ENCODE results near the gene USP49. TPM values are rescaled to one million over a fixed set of nuclear protein-coding genes. Genes with fewer than 3 reads are reported as not detected.

USP49 gene
- total and polyA plus RNA-seq, 4 donors = 1.8 to 8.6 (median 3.6) TPM

DNA sequence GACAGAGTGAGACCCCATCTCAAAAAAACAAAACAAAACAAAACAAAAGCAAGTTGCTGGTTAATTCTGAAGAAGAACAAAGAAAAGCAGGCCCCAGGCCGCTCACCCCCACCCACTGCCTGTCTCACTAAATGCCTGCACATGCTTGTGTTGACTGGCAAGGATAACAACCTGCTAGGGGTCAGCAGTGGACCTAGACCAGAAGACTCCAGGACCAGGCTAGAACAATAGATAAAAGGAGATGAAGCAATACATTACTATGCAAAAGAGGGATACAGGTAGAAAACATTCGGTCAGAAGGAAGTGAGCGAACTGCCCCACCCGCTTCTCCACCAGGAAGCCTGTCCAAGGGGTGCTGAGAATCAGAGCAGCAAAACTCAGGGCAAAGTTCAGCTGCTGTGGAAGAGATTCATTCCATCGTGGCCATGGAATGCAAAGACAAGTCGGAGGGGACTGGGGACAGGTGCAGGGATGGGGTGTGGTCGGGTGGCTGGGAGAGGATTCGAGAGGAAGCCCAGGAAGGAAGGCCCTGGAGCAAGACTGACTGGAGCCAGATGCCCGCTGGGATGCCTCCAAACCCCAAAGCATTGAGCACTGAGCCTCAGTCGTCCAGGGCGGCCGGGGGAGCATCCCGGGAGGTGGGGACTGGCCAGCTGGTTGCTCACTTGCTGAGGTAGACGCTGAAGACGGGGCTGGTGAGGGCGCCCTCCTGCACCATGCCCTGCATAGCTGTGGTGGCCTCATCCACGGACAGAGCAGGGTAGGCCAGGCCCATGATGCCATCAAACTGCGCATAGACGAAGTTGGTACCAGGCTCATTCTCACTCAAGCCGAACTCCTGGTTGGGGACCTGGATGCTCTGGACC is 153.3 kb downstream of the USP49 start:
- TF ChIP-seq, protein P1, sequence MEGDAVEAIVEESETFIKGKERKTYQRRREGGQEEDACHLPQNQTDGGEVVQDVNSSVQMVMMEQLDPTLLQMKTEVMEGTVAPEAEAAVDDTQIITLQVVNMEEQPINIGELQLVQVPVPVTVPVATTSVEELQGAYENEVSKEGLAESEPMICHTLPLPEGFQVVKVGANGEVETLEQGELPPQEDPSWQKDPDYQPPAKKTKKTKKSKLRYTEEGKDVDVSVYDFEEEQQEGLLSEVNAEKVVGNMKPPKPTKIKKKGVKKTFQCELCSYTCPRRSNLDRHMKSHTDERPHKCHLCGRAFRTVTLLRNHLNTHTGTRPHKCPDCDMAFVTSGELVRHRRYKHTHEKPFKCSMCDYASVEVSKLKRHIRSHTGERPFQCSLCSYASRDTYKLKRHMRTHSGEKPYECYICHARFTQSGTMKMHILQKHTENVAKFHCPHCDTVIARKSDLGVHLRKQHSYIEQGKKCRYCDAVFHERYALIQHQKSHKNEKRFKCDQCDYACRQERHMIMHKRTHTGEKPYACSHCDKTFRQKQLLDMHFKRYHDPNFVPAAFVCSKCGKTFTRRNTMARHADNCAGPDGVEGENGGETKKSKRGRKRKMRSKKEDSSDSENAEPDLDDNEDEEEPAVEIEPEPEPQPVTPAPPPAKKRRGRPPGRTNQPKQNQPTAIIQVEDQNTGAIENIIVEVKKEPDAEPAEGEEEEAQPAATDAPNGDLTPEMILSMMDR (IDR thresholded peaks at IDR 0.05; ENCODE audit: control extremely low read depth, extremely low read depth) = no peak
- no peak for ATAC-seq (ENCODE audit: insufficient read depth, low FRiP score)
- H3K9me3 ChIP-seq (ENCODE audit: control insufficient read depth in 4 of 4, insufficient read depth in 3 of 4, low read length in 3 of 4) = no peaks in the 10 kb centered on the region
- H3K9ac ChIP-seq (ENCODE audit: insufficient read depth in 1 of 2, low read length in 2 of 2) = no peak overlapping the region
- no peaks in the 10 kb centered on the region for H3K36me3 ChIP-seq (ENCODE audit: control insufficient read depth in 4 of 4, insufficient read depth in 4 of 4, low read length in 4 of 4)
- H3K4me3 ChIP-seq = no peak overlapping the region
- 88 to 89% methylated on average over 20 of the region's 20 CpGs for WGBS, 2 donors
- no peak for DNase-seq
- H3K27me3 ChIP-seq (ENCODE audit: control insufficient read depth in 3 of 3, insufficient read depth in 3 of 3, low read length in 2 of 3) = no peaks in the 10 kb centered on the region
- peaks cover 0 to 17% (median 0%) of the 10 kb centered on the region in 5 donors for H3K4me1 ChIP-seq (ENCODE audit: control insufficient read depth in 5 of 5, insufficient read depth in 5 of 5, low read length in 5 of 5)
- no peak overlapping the region for H3K27ac ChIP-seq (ENCODE audit: low read depth in 1 of 2, low read length in 1 of 2)

DNA sequence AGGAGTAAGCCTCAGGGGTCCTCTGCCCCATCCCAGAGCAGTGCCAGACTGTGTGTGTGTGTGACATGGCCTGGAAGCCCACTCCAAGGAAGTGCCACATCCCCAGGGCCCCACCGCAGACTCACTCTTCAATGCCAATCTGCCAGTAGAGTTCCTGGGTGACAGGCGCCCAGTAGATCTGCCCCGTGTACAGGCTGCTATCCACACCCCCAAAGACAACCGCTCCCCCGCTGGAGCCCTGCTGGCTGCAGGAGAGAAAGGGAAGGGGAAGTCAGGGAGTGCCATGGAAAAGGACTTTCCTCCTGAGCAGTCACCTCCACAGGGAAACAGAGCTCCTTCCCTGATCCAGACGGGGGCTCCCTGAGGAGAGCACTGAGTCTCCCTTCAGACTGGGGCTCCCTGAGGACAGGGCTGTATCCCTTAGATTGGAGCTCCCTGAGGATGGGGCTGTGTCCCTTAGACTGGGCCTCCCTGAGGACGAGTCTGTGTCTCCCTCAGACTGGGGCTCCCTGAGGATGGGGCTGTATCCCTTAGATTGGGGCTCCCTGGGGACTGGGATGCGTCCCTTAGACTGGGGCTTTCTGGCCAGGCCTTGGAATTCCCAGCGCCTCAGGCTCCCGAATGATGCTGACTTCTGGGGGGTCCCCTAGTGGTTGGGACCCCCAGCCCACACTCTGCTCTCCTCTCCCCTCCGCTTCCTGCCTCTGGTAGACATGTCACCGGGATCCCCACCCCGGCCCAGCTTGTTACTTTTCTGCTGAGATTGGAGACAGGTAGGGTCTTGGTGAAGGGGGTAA is 154.6 kb downstream of the USP49 start:
- no peaks in the 10 kb centered on the region for H3K27me3 ChIP-seq (ENCODE audit: control insufficient read depth in 3 of 3, insufficient read depth in 3 of 3, low read length in 2 of 3)
- no peaks in the 10 kb centered on the region for H3K9me3 ChIP-seq (ENCODE audit: control insufficient read depth in 4 of 4, insufficient read depth in 3 of 4, low read length in 3 of 4)
- H3K9ac ChIP-seq (ENCODE audit: insufficient read depth in 1 of 2, low read length in 2 of 2) = no peak overlapping the region
- no peak overlapping the region for H3K4me3 ChIP-seq
- no peaks in the 10 kb centered on the region for H3K36me3 ChIP-seq (ENCODE audit: control insufficient read depth in 4 of 4, insufficient read depth in 4 of 4, low read length in 4 of 4)
- TF ChIP-seq, protein P1 (IDR thresholded peaks at IDR 0.05; ENCODE audit: control extremely low read depth, extremely low read depth) = no peak
- ATAC-seq (ENCODE audit: insufficient read depth, low FRiP score) (no peak), DNase-seq (no peak)
- WGBS, 2 donors = 87% methylated on average over 13 of the region's 13 CpGs
- H3K27ac ChIP-seq (ENCODE audit: low read depth in 1 of 2, low read length in 1 of 2) = no peak overlapping the region
- peaks cover 0 to 10% (median 2%) of the 10 kb centered on the region in 5 donors for H3K4me1 ChIP-seq (ENCODE audit: control insufficient read depth in 5 of 5, insufficient read depth in 5 of 5, low read length in 5 of 5)

Small RNAs within 50 kb of the gene (small RNA-seq; reads per million reads assigned to genes)
- not detected for gene AL365205.2 (ENCODE audit: low replicate concordance)
- not detected for gene AL365205.3 (ENCODE audit: low replicate concordance)
- gene RF00019 (ENCODE audit: low replicate concordance) = not detected
- not detected for gene RF00393 (ENCODE audit: low replicate concordance)

Other genes with a start within 250 kb of the USP49 start
- 10 to 100 TPM; 13.3 to 38.4 TPM for gene TFEB, start 159.8 kb downstream of the USP49 start, total RNA-seq
- gene TFEB, start 159.8 kb downstream of the USP49 start, polyA plus RNA-seq = 10 to 100 TPM; 23.1 to 32.5 TPM
- gene PGC, start 148.0 kb downstream of the USP49 start, total RNA-seq = 100 to 1,000 TPM in 1 of 2 donors, 10 to 100 TPM in 1; 19.2 to 586 TPM
- gene PGC, start 148.0 kb downstream of the USP49 start, polyA plus RNA-seq = 1,000 to 10,000 TPM in 1 of 2 donors, 100 to 1,000 TPM in 1; 348 to 1,394 TPM
- gene FRS3, start 115.5 kb downstream of the USP49 start, total RNA-seq = 10 to 100 TPM in 1 of 2 donors, 1 to 10 TPM in 1; 7.3 to 11.2 TPM
- gene FRS3, start 115.5 kb downstream of the USP49 start, polyA plus RNA-seq = 1 to 10 TPM; 3.7 to 6.5 TPM
- 1 to 10 TPM; 6.9 TPM for gene PRICKLE4, start 114.6 kb downstream of the USP49 start, total RNA-seq
- 1 to 10 TPM; 2.9 to 4.1 TPM for gene PRICKLE4, start 114.6 kb downstream of the USP49 start, polyA plus RNA-seq
- 100 to 1,000 TPM in 1 of 2 donors, 10 to 100 TPM in 1; 43.5 to 172 TPM for gene TOMM6, start 107.7 kb downstream of the USP49 start, total RNA-seq
- gene TOMM6, start 107.7 kb downstream of the USP49 start, polyA plus RNA-seq = 100 to 1,000 TPM; 236 to 313 TPM
- 10 to 100 TPM; 20.2 to 20.4 TPM for gene MED20, start 25.8 kb upstream of the USP49 start, total RNA-seq
- gene MED20, start 25.8 kb upstream of the USP49 start, polyA plus RNA-seq = 10 to 100 TPM in 1 of 2 donors, 1 to 10 TPM in 1; 7.0 to 10.1 TPM
- gene BYSL, start 26.1 kb upstream of the USP49 start, total RNA-seq = 10 to 100 TPM in 1 of 2 donors, 1 to 10 TPM in 1; 9.9 to 19.7 TPM
- gene BYSL, start 26.1 kb upstream of the USP49 start, polyA plus RNA-seq = 10 to 100 TPM in 1 of 2 donors, 1 to 10 TPM in 1; 8.8 to 20.4 TPM
- gene CCND3, start 46.4 kb upstream of the USP49 start, total RNA-seq = 100 to 1,000 TPM; 124 to 192 TPM
- 100 to 1,000 TPM; 120 to 221 TPM for gene CCND3, start 46.4 kb upstream of the USP49 start, polyA plus RNA-seq
- gene TAF8, start 155.1 kb upstream of the USP49 start, total RNA-seq = 10 to 100 TPM; 19.8 to 26.7 TPM
- gene TAF8, start 155.1 kb upstream of the USP49 start, polyA plus RNA-seq = 10 to 100 TPM; 14.0 to 14.2 TPM
- gene C6orf132, start 247.2 kb upstream of the USP49 start, total RNA-seq = 10 to 100 TPM in 1 of 2 donors, 1 to 10 TPM in 1; 5.9 to 33.1 TPM
- 10 to 100 TPM; 11.3 to 26.1 TPM for gene C6orf132, start 247.2 kb upstream of the USP49 start, polyA plus RNA-seq